ENCODE results near the gene TLE3. TPM values are rescaled to one million over a fixed set of nuclear protein-coding genes. Genes with fewer than 3 reads are reported as not detected.

Gene TLE3
- total and polyA plus RNA-seq, 2 of the 4 experiments (the other 2 are of a cell fraction): 6.5 to 16.3 TPM

GRCh38 chr15:70071799-70072198, 25.9 kb downstream of the TLE3 start:
- H3K4ac ChIP-seq (ENCODE audit: low read depth, low read length): no peak overlapping the region
- H2BK5ac ChIP-seq (ENCODE audit: low read depth, low read length, poor library complexity, severe bottlenecking): no peak overlapping the region
- TF ChIP-seq FOS (IDR thresholded peaks at IDR 0.05; ENCODE audit: low read depth, low read length): no peak
- no peak for TF ChIP-seq CHD1 (IDR thresholded peaks at IDR 0.05; ENCODE audit: low read depth, low read length)
- no peak for TF ChIP-seq BHLHE40 (IDR thresholded peaks at IDR 0.05; ENCODE audit: low read depth, low read length)
- TF ChIP-seq RFX5 (IDR thresholded peaks at IDR 0.05; ENCODE audit: low read depth, low read length): no peak
- TF ChIP-seq ELK1 (IDR thresholded peaks at IDR 0.05; ENCODE audit: borderline replicate concordance, low read depth, low read length): no peak
- H3K56ac ChIP-seq (ENCODE audit: extremely low read depth, insufficient read depth, low read length): no peak overlapping the region
- no peak overlapping the region for H3K18ac ChIP-seq (ENCODE audit: low read depth, low read length)
- in situ Hi-C loops (cut with MboI; ENCODE audit: low sequenced_read_pairs) (no loop called here), intact Hi-C loops (cut with micrococcal nuclease) (no loop called here), dilution Hi-C loops (cut with HindIII; ENCODE audit: low sequenced_read_pairs, unreplicated experiment) (no loop called here)
- H2AK5ac ChIP-seq (ENCODE audit: low read depth, low read length): no peak overlapping the region
- H3K79me1 ChIP-seq (ENCODE audit: low read depth in 1 of 2, low read length in 2 of 2): peaks cover 23 to 73% of the 10 kb centered on the region in 2 experiments
- H3K27ac ChIP-seq (ENCODE audit: insufficient read depth, low read length): no peak overlapping the region
- H3K14ac ChIP-seq (replicated peaks; ENCODE audit: low read depth, low read length): no peak overlapping the region
- POLR2A ChIA-PET (ENCODE audit: unreplicated experiment): no interaction called here
- no peak overlapping the region for H2BK20ac ChIP-seq (ENCODE audit: low read depth, low read length)
- no peak overlapping the region for H4K91ac ChIP-seq (ENCODE audit: insufficient read depth, low read depth, low read length)
- H4K5ac ChIP-seq (ENCODE audit: low read depth, low read length): no peak overlapping the region
- H3K36me3 ChIP-seq (ENCODE audit: control insufficient read depth, insufficient read depth, low read length): peaks cover 68% of the 10 kb centered on the region
- H3K9me1 ChIP-seq (ENCODE audit: insufficient read depth, low read length): peaks cover 20% of the 10 kb centered on the region
- H3K4me1 ChIP-seq (ENCODE audit: control insufficient read depth, insufficient read depth, low read length): 0 out of 2 replicates have a peak, but pooled peaks cover under 1% of the 10 kb centered on the region
- H3K9ac ChIP-seq (ENCODE audit: low read depth, low read length): no peak overlapping the region
- CTCF ChIA-PET: no interaction called here
- H3K23ac ChIP-seq (ENCODE audit: low read depth, low read length): no peak overlapping the region
- H2AFZ ChIP-seq (replicated peaks; ENCODE audit: low read length, poor library complexity): no peak overlapping the region
- 91% methylated on average over 15 of the region's 19 CpGs; no CpG with 5 or more reads in 1 of the 2 experiments for WGBS, 2 experiments (ENCODE audit: extremely low coverage in 2 of 2, insufficient read length in 1 of 2)
- no peak overlapping the region for H4K8ac ChIP-seq (ENCODE audit: low read depth in 2 of 2, low read length in 2 of 2)
- ATAC-seq (ENCODE audit: low read depth) (no peak), DNase-seq (no peak)
- no peaks in the 10 kb centered on the region for H3K9me3 ChIP-seq (ENCODE audit: control insufficient read depth, insufficient read depth, low read length)
- no peak overlapping the region for H3K4me3 ChIP-seq (ENCODE audit: insufficient read depth, low read depth, low read length)
- no peak overlapping the region for H2BK15ac ChIP-seq (ENCODE audit: low read depth, low read length)
- BruUV-seq (replicated peaks): no TSS peak
- no peak overlapping the region for H3K4me2 ChIP-seq (ENCODE audit: low read depth, low read length)
- H2BK120ac ChIP-seq (ENCODE audit: low read depth, low read length): no peak overlapping the region
- H4K20me1 ChIP-seq (ENCODE audit: insufficient read depth, low read length): peaks cover 42% of the 10 kb centered on the region
- no peak overlapping the region for H2AK9ac ChIP-seq (replicated peaks; ENCODE audit: low read depth, low read length, poor library complexity)
- no peaks in the 10 kb centered on the region for H3K27me3 ChIP-seq (ENCODE audit: control insufficient read depth, insufficient read depth, low read length)
